Hematopoietic multipotent progenitor cell treated with erythropoietin and hydrocortisone succinate and interleukin-3 and kit ligand, for 4 days (in vitro differentiated cells): ENCODE measurements around the gene KRTAP4-6.
"Not testable (repeated sequence)": the region's sequence is repeated elsewhere in the genome, so short reads cannot be mapped to it uniquely, and the experiment has no call there.

Source experiments
- DNase-seq: peaks from one replicate; pipeline ENCODE4 v3.0.0-alpha.2; 2015

KRTAP4-6 gene

DNA sequence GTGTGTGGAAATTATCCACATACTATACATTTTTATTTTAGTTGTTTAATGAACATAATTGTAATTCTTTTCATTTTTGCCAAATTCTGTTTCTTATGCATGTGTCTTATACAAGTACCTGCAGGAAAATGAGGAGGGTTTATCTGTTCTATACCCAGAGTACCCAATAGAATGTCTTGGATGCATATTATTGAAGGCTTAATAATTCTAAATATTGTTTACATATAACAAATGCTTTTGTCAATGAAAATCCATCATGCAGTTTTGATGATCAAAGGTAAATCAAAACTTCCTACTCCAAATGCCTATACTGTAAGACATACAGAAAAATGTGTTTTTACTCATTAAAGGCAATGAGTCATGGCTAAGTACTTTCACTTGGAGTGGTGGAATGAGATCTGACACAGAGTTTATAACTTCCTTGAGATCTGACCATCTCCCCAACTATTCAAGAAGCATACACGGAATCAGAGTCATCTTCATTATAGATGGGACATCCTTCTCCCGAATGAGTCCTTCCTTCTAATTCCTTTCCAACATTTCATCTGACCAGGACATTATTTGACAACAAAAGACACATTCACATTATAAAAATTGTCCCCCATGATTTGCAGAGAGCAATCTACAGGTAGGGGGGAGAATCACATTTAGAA is 35.8 kb downstream of the KRTAP4-6 start:
- DNase-seq = not testable (repeated sequence)

GRCh38 chr17:41103896-41104295 is 36.4 kb downstream of the KRTAP4-6 start:
- DNase-seq = no peak

DNA sequence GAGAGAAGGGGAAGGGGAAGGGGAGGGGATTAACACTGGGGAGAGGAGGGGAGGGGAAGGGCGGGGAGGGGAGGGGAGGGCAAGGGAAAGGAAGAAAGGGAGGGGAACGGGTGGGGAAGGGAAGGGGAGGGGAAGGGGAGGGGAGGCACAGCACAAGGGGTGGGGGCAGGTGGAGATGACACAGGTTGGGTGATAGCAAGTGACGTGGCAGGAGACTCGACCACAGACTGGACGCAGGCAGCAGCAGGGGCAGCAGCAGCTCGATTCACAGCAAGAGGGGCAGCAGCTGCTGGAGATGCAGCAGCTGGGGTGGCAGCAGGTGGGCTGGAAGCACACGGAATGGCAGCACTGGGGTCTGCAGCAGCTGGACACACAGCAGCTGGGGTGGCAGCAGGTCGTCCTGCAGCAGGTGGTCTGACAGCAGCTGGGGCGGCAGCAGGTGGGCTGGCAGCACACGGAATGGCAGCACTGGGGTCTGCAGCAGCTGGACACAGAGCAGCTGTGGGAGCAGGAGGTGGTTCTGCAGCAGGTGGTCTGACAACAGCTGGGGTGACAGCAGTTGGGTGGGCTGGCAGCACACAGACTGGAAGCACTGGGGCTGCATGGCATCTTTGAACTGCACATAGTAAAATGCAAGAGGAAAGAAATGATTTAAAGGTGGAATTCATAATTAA is 38.6 kb downstream of the KRTAP4-6 start, which contains the start of gene KRTAP4-16:
Gene KRTAP4-16 (minus strand): TSS at position 624 of the 674 bp plus-strand sequence. CDS start 0 bp downstream, at position 624.
- DNase-seq = no peak

DNA sequence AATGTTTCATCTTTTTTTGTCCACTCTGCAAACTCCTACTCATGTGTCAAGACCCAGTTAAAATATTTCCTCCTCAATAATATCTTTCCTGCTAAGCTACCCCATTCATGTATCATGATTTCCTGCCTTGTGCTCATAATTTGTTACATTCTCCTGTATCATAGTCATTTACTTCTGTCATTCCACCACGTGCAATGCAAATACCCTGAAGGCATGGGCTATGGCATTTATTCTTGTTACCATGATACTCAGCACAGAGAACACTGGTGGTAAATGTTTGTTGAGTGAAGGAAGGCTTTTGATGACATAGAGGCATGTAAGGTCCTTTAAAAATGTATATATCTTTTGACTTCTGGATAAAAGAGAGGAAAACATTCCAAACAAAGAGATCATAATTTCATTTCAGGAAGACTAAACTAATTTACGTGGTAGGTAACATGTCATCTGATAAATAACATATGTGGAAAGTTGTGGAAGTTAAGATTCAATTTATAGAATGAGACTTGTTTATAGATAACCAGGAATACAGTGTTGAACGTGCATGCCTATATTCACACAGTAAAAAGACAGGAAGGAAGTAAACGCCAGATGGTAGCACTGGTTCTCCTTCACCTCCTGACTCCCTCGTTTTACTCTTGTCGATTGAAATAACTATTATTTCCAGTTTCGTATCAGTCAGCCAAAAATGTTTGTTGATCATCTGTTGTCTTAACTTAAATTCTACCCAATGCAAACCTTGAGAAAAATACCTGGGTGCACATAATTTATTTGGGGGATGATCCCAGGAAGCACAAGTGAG is 40.5 kb downstream of the KRTAP4-6 start:
- peak; percentile 10 for DNase-seq

GRCh38 chr17:41098481-41098880 is 41.9 kb downstream of the KRTAP4-6 start:
- no peak for DNase-seq

GRCh38 chr17:41098042-41098441 is 42.3 kb downstream of the KRTAP4-6 start, which contains the start of gene KRTAP4-8:
TSS of gene KRTAP4-8 (minus strand) at chr17:41098142. CDS start at chr17:41098084, 58 bp downstream.
- no peak for DNase-seq

DNA sequence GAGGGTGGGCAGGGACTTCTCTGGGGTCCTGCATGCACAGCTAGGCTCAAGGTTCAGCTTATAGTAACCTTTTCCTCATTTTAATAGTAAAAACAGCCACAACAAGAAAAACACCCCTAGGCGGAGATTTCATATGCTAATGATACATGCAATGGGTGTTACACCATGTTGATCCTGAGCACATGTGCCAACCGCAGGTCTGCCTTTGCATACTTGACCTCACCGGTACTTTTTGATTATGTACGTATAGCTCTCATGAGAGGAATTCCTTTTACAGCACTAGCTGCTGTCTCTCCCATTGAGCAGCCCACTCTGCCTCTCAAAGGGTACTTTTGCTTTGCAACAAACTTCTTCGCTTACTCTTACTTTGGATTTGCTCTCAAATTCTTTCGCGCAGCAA is 44.3 kb downstream of the KRTAP4-6 start:
- no peak for DNase-seq
